Trophoblast cell (in vitro differentiated cells and primary cell): ENCODE data around the gene COG2.

Experiments
- DNase-seq, 2 donors: peaks; one replicate each; pipeline ENCODE4 v3.0.0-alpha.2; 2016
- H2AFZ ChIP-seq: 2 replicates; pipeline ENCODE4 v1.6.1; 2013; ENCODE audit warnings: low read length, moderate library complexity, mild to moderate bottlenecking; ENCODE audit not compliant: insufficient read depth, poor library complexity
- H2AK5ac ChIP-seq: 2 replicates; pipeline ENCODE4 v1.6.1; 2013; ENCODE audit warnings: mild to moderate bottlenecking, low read length
- H2BK120ac ChIP-seq: 2 replicates; pipeline ENCODE4 v1.6.1; 2013; ENCODE audit warnings: low read length, mild to moderate bottlenecking, moderate library complexity; ENCODE audit not compliant: insufficient read depth, poor library complexity
- H2BK12ac ChIP-seq: 2 replicates; pipeline ENCODE4 v1.6.1; 2013; ENCODE audit warnings: mild to moderate bottlenecking, low read length, moderate library complexity
- H2BK5ac ChIP-seq: 2 replicates; pipeline ENCODE4 v1.6.1; 2013; ENCODE audit warnings: low read length, low read depth, moderate library complexity, mild to moderate bottlenecking; ENCODE audit not compliant: poor library complexity
- H3K14ac ChIP-seq: 2 replicates; pipeline ENCODE4 v1.6.1; 2013; ENCODE audit warnings: mild to moderate bottlenecking, low read length
- H3K18ac ChIP-seq: 2 replicates; pipeline ENCODE4 v1.6.1; 2013; ENCODE audit warnings: mild to moderate bottlenecking, low read length
- H3K23ac ChIP-seq: 2 replicates; pipeline ENCODE4 v1.6.1; 2013; ENCODE audit warnings: low read length
- H3K27ac ChIP-seq: 2 replicates; pipeline ENCODE4 v1.5.1; 2013; ENCODE audit warnings: low read depth, mild to moderate bottlenecking, inconsistent platforms, low read length, moderate library complexity
- H3K27me3 ChIP-seq: 2 replicates; pipeline ENCODE4 v1.6.1; 2013; ENCODE audit warnings: inconsistent platforms, mild to moderate bottlenecking, low read length, moderate library complexity; ENCODE audit not compliant: insufficient read depth
- H3K36me3 ChIP-seq, 2 experiments: 1 replicate in 1 of 2; 2 replicates in 1 of 2; pipeline ENCODE4 v1.6.1; 2013; ENCODE audit warnings: low read length in 2 of 2, mild to moderate bottlenecking in 2 of 2, moderate library complexity in 1 of 2; ENCODE audit not compliant: insufficient read depth in 2 of 2, control insufficient read depth in 1 of 2
- H3K4ac ChIP-seq: 2 replicates; pipeline ENCODE4 v1.6.1; 2013; ENCODE audit warnings: low read depth, mild to moderate bottlenecking, low read length, moderate library complexity
- H3K4me1 ChIP-seq, 2 experiments: 1 replicate in 1 of 2; 2 replicates in 1 of 2; pipeline ENCODE4 v1.6.1; 2013; ENCODE audit warnings: low read length in 2 of 2, mild to moderate bottlenecking in 2 of 2, moderate library complexity in 1 of 2; ENCODE audit not compliant: insufficient read depth in 2 of 2, control insufficient read depth in 1 of 2
- H3K4me2 ChIP-seq: 2 replicates; pipeline ENCODE4 v1.6.1; 2013; ENCODE audit warnings: inconsistent platforms, mild to moderate bottlenecking, low read length, moderate library complexity
- H3K4me3 ChIP-seq: 2 replicates; pipeline ENCODE4 v1.5.1; 2013; ENCODE audit warnings: mild to moderate bottlenecking, low read depth, low read length, inconsistent platforms
- H3K79me1 ChIP-seq: one replicate; pipeline ENCODE4 v1.6.1; 2013; ENCODE audit warnings: low read length
- H3K79me2 ChIP-seq: 2 replicates; pipeline ENCODE4 v1.6.1; 2013; ENCODE audit warnings: low read length, mild to moderate bottlenecking; ENCODE audit not compliant: control insufficient read depth, insufficient read depth, poor library complexity
- H3K9ac ChIP-seq: 2 replicates; pipeline ENCODE4 v1.6.1; 2013; ENCODE audit warnings: mild to moderate bottlenecking, low read length
- H3K9me3 ChIP-seq: 2 replicates; pipeline ENCODE4 v1.6.1; 2013; ENCODE audit warnings: low read depth, mild to moderate bottlenecking, control low read depth, inconsistent platforms, low read length; ENCODE audit not compliant: insufficient read depth
- H4K12ac ChIP-seq: 2 replicates; pipeline ENCODE4 v1.6.1; 2013; ENCODE audit warnings: low read depth, mild to moderate bottlenecking, low read length, moderate library complexity
- H4K8ac ChIP-seq: 2 replicates; pipeline ENCODE4 v1.6.1; 2013; ENCODE audit warnings: low read depth, mild to moderate bottlenecking, low read length, moderate library complexity
- H4K91ac ChIP-seq: one replicate; pipeline ENCODE4 v1.6.1; 2013; ENCODE audit warnings: low read depth, mild to moderate bottlenecking, low read length, moderate library complexity
- WGBS: extraction: QIAGEN DNeasy Blood & Tissue Kit; methylation state at CpG from one replicate; pipeline ENCODE4 v1.1.7; 2013; ENCODE audit warnings: missing lambda C conversion rate; ENCODE audit not compliant: insufficient read length, insufficient coverage; ENCODE audit errors: extremely low coverage; 5-methylcytosine and 5-hydroxymethylcytosine counted together

COG2 gene

GRCh38 chr1:230647321-230647720 is 5.0 kb downstream of the COG2 start:
- H3K4me1 ChIP-seq: no peaks in the 10 kb centered on the region

GRCh38 chr1:230648114-230648513 is 5.8 kb downstream of the COG2 start:
- Histone ChIP-seq H3K4me3 (no peak overlapping the region), H3K27ac (no peak overlapping the region), H3K9ac (no peak overlapping the region), H3K4ac (no peak overlapping the region), H3K23ac (no peak overlapping the region), H3K4me2 (no peak overlapping the region), H2AK5ac (no peak overlapping the region), H2BK12ac (no peak overlapping the region), H3K18ac (no peak overlapping the region), H4K8ac (no peak overlapping the region), H3K14ac (no peak overlapping the region), H3K27me3 (no peaks in the 10 kb centered on the region), H4K12ac (no peak overlapping the region), H3K79me2 (no peaks in the 10 kb centered on the region), H3K4me1 (no peaks in the 10 kb centered on the region), H4K91ac (no peak overlapping the region), H3K9me3 (no peaks in the 10 kb centered on the region), H3K36me3 (peaks cover 0 to 3% of the 10 kb centered on the region in 2 experiments), H2BK5ac (no peak overlapping the region), H3K79me1 (no peaks in the 10 kb centered on the region), H2BK120ac (no peak overlapping the region), H2AFZ (no peak overlapping the region)
- no CpG with 5 or more reads among the region's 3 CpGs for WGBS
- DNase-seq: no peak

More at GRCh38 chr1:230647321-230647720, 5.0 kb downstream of the COG2 start:
- Histone ChIP-seq H2AK5ac (no peak overlapping the region), H3K18ac (no peak overlapping the region), H2AFZ (no peak overlapping the region), H2BK120ac (no peak overlapping the region), H3K79me1 (peaks cover 2% of the 10 kb centered on the region), H2BK12ac (no peak overlapping the region), H3K14ac (no peak overlapping the region), H3K36me3 (peaks cover 0 to 3% of the 10 kb centered on the region in 2 experiments), H3K9ac (no peak overlapping the region), H4K91ac (no peak overlapping the region), H3K27me3 (no peaks in the 10 kb centered on the region), H3K4me2 (no peak overlapping the region), H4K8ac (no peak overlapping the region), H2BK5ac (no peak overlapping the region), H3K9me3 (no peaks in the 10 kb centered on the region), H3K4me3 (no peak overlapping the region), H3K27ac (no peak overlapping the region), H3K4ac (no peak overlapping the region), H4K12ac (no peak overlapping the region), H3K79me2 (peaks cover 2% of the 10 kb centered on the region), H3K23ac (no peak overlapping the region)
- WGBS: no CpG with 5 or more reads among the region's 5 CpGs
- DNase-seq: no peak

GRCh38 chr1:230650300-230650699 is 8.0 kb downstream of the COG2 start:
- no peaks in the 10 kb centered on the region for H3K79me1 ChIP-seq
- no peak overlapping the region for H3K4me3 ChIP-seq

GRCh38 chr1:230651235-230651634 is 9.0 kb downstream of the COG2 start:
- Histone ChIP-seq H3K9me3 (no peaks in the 10 kb centered on the region), H2BK120ac (no peak overlapping the region)

More at GRCh38 chr1:230650300-230650699, 8.0 kb downstream of the COG2 start:
- Histone ChIP-seq H3K14ac (no peak overlapping the region), H3K23ac (no peak overlapping the region), H3K4ac (no peak overlapping the region), H3K79me2 (no peaks in the 10 kb centered on the region), H3K18ac (no peak overlapping the region), H3K9ac (no peak overlapping the region), H3K27ac (no peak overlapping the region), H4K8ac (no peak overlapping the region), H2BK12ac (no peak overlapping the region), H3K27me3 (no peaks in the 10 kb centered on the region), H2AK5ac (no peak overlapping the region), H3K36me3 (peaks cover 0 to 3% of the 10 kb centered on the region in 2 experiments), H2AFZ (no peak overlapping the region), H3K4me1 (no peaks in the 10 kb centered on the region), H3K9me3 (no peaks in the 10 kb centered on the region), H4K12ac (no peak overlapping the region), H2BK120ac (no peak overlapping the region), H4K91ac (no peak overlapping the region), H3K4me2 (no peak overlapping the region), H2BK5ac (no peak overlapping the region)
- DNase-seq: no peak
- no CpG with 5 or more reads among the region's 1 CpG for WGBS

More at GRCh38 chr1:230651235-230651634, 9.0 kb downstream of the COG2 start:
- no CpG with 5 or more reads among the region's 2 CpGs for WGBS
- Histone ChIP-seq H3K79me2 (no peaks in the 10 kb centered on the region), H2AK5ac (no peak overlapping the region), H4K91ac (no peak overlapping the region), H3K4ac (no peak overlapping the region), H4K12ac (no peak overlapping the region), H3K9ac (no peak overlapping the region), H3K4me1 (no peaks in the 10 kb centered on the region), H3K18ac (no peak overlapping the region), H2AFZ (no peak overlapping the region), H3K27me3 (no peaks in the 10 kb centered on the region), H2BK5ac (no peak overlapping the region), H2BK12ac (no peak overlapping the region), H3K27ac (no peak overlapping the region), H3K23ac (no peak overlapping the region), H3K4me3 (no peak overlapping the region), H3K79me1 (no peaks in the 10 kb centered on the region), H3K4me2 (no peak overlapping the region), H3K36me3 (peaks cover 0 to 2% of the 10 kb centered on the region in 2 experiments), H4K8ac (no peak overlapping the region), H3K14ac (no peak overlapping the region)
- DNase-seq: no peak
